Measurements from ENCODE around the gene NCCRP1.

Gene NCCRP1

DNA sequence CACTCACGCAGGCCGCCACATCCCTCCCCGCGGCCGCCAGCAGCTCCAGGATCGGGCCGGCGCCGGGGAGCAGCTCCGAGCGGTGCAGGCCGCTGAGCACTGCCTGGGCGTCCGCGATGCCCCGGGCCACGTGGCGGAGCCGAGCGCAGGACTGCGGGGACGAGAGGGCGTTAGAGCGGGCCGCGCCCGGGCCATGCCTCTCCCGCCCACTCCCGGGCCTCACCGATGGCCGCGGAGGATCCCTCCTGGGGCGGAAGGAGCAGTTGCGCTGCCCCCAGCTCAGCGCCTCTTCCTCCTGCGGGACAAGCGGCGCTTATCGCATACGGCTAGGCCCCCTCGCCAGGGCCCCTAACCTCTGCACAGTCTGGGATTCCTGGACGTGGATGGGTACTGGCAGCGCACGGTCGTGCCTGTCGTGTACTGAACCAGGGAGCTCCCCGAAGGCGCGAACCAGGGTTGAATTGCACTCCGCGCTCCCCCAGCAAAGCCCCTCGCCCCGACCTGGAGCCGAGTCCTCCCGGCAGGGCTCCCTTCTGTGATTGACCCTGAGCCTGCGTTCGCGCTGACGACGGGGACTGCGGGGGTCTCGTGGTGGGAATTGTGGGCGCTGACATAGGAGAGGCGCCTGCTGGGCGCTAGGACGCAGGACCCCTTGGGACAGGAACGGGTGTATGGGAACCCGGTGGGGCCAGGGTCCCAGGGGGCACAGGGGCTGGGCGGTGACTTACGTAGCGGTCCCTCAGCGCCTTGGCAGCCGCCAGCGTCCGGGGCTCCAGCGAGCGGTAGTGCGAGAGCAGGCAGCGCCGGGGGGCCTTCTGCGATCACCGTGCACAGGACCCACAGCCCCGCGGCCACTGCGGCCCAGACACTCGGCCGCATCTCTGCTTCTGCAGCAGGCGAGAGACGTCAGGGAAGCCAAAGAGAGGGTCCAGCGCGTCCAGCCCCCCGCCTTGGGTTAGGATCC is 51.2 kb downstream of the NCCRP1 start:
- no peak for DNase-seq

DNA sequence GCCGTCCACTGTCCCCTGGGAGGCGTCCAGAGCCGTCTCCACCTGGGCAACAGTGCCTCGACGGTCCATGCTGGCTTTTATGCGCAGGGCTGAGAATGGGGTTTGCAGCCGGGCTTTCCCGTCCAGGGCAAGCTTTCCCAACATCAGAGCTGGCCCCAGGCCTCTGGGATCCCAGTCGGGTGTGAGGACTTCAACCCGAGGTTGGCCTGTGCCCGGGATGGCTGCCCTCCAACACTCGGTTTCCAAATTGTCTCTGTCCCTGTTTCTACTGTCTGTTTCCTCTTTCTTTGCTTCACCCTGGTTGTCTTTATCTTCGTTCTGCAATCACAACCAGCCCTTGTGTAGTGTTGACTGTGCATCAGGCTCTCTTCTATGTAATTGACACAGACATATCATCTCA is 52.0 kb downstream of the NCCRP1 start, which contains the start of gene IFNL4:
TSS of gene IFNL4 (minus strand) at position 51 of the 400 bp plus-strand sequence.
- no peak for DNase-seq

DNA sequence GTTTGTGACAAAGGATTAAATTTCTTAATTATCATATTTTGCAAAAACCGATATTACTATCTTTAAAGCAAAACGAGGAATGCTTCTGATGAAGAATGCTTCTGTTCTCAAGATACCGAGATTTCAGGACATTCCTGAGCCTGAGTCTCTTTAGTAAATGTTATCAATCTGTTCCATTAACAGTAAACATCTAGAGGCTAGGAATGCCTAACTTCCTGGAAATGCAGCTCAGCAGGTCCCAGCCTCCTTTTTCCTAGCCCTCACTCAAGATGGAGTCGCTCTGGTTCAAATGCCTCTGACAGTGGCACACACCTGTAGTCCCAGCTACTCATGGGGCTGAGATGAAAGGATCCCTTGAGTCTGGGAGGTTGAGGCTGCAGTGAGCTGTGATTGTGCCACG is 54.3 kb downstream of the NCCRP1 start:
- no peak for DNase-seq
